Adrenal gland (tissue), 12 donors: ENCODE data around the gene CALCOCO2. TPM values are rescaled to one million over a fixed set of nuclear protein-coding genes. Genes with fewer than 3 reads are reported as not detected.

Experiments used
- DNase-seq, 7 donors: peaks; one replicate each; pipeline ENCODE4 v3.0.0-alpha.2; 2019 to 2020
- H3K27ac ChIP-seq, 5 donors: fragments of 200-600 bp; sonication (generic) in 4 of 5; 1 replicate in 3 of 5; 2 replicates in 2 of 5; pipeline versions ENCODE4 v1.5.1 to v1.8.0; 2016 to 2020; ENCODE audit warnings: mild to moderate bottlenecking in 1 of 5
- H3K27me3 ChIP-seq: fragments of 200-600 bp; 2 replicates; pipeline ENCODE4 v1.8.0; 2021
- H3K36me3 ChIP-seq, 2 donors: fragments of 200-600 bp; replicated peaks in 1 of 2; 1 replicate in 1 of 2; 2 replicates in 1 of 2; pipeline versions ENCODE4 v1.5.1 to v1.8.0; 2018 to 2022
- H3K4me1 ChIP-seq, 2 donors: fragments of 200-600 bp; replicated peaks in 1 of 2; 1 replicate in 1 of 2; 2 replicates in 1 of 2; pipeline versions ENCODE4 v1.5.1 to v1.8.0; 2018 to 2021
- H3K4me3 ChIP-seq, 4 donors: fragments of 200-600 bp; sonication (generic) in 3 of 4; one replicate each; pipeline ENCODE4 v1.5.1; 2016 to 2018
- H3K9me3 ChIP-seq, 3 donors: fragments of 200-600 bp; sonication (generic) in 1 of 3; replicated peaks in 1 of 3; 1 replicate in 2 of 3; 2 replicates in 1 of 3; pipeline versions ENCODE4 v1.5.1 to v1.8.0; 2016 to 2021
- POLR2A ChIP-seq, 2 donors: fragments of 450-650 bp; IDR thresholded peaks; one replicate each; pipeline ENCODE4 v1.6.1; 2017; ENCODE audit warnings: antibody characterized with exemption in 2 of 2, mild to moderate bottlenecking in 2 of 2, moderate library complexity in 1 of 2
- WGBS, 4 donors: extraction: QIAGEN DNeasy Blood & Tissue Kit in 2 of 4; methylation state at CpG; one replicate each; pipeline versions ENCODE4 v1.1.5 to v1.1.7; 2013 to 2017; 5-methylcytosine and 5-hydroxymethylcytosine counted together
- intact Hi-C, 2 donors: fragments of 100-400 bp; cut with DNase I; formaldehyde crosslinking; loops; one replicate each; pipeline versions ENCODE4 v1.14.1 to v1.15.0; 2022 to 2023
- polyA plus RNA-seq, 3 donors: library from polyadenylated mRNA; stranded (reverse); fragments of 200-250 nt in 2 of 3; fragments of 350-450 nt in 1 of 3; fragmentation: Illumina TruSeq in 1 of 3; extraction: RNeasy Lipid Tissue Mini Kit (QIAGEN cat#74804) in 1 of 3; gene quantifications; one replicate each; pipeline ENCODE4 v1.2.3, GENCODE V29; 2013 to 2014
- total RNA-seq, 9 donors: library from RNA; depleted of rRNA in 4 of 9; stranded (reverse); fragments of >200 nt in 4 of 9; fragments of 120-200 nt in 1 of 9; fragmentation: NEBNext Ultra II Directional in 1 of 9; extraction: Animal tissue kit (Norgen Biotek cat#: 25700) in 1 of 9; gene quantifications; one replicate each; pipeline versions ENCODE4 v1.1.0 to v1.2.4, GENCODE V29; 2013 to 2023
- TF ChIP-seq, protein P1 (sequence below), 6 experiments: fragments of 450-650 bp in 4 of 6; fragments of 200-600 bp in 2 of 6; sonication (generic) in 1 of 6; IDR thresholded peaks; 1 replicate in 5 of 6; 2 replicates in 1 of 6; pipeline versions ENCODE4 v1.5.1 to v1.8.0; 2016 to 2021; ENCODE audit warnings: antibody characterized with exemption in 6 of 6, mild to moderate bottlenecking in 2 of 6, moderate library complexity in 1 of 6
- donor health status: healthy with polysubstance abuse.
- donor health status: Bipolar disorder and iron deficiency.
- donor health status: DM: yes; HTN: yes; CAD: no.
- donor health status: DM: no; HTN: no; CAD: no.
- donor health status: DM: no; HTN: no; CAD: no.
- donor health status: DM: yes; HTN: yes; CAD: no.

Gene CALCOCO2
- total and polyA plus RNA-seq, 12 donors, result 37.7 to 199 (median 124) TPM

DNA sequence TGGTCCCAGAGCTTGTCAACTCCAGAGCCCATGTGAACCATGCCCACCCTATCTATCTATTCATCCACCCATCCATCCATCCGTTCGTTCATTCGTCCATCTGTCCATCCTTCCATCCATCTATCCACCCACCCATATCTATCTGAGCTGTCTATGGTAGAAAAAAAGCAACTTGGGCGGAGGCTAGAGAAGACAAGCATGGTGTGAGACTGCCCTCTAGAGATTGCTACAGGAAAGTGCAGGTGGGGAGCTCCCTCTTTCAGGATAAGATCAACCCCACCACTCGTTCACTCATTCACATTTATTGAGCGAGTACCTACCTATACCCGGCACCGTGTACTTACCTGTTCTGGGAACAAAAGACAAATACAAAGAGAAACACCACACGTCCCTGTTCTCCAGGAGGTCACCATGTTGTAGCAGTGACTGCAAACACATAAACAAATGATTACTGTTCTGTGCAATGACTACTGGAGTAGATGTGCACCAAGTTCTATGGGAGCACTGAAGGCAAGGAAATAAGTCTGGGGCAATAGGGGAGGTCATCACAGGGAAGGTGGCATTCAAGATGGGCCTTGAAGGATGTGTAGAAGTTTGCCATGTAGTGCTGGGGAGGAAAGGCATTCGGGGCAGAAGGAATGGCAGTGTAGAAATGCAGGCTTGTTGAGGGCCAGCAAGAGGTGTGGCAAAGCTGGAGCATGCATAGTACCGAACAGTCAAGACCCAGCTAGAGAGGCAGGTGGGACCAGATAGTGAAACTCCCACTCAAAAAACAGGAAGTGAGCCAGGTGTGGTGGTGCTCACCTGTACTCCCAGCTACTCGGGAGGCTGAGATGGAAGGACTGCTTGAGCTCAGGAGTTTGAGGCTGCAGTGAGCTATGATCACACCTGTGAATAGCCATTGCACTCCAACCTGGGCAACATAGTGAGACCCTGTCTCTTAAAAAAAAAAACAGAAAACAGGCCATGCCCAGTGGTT lies 48.4 kb downstream of the CALCOCO2 start:
- Histone ChIP-seq H3K9me3 (no peaks in the 10 kb centered on the region), H3K4me3 (no peak overlapping the region), H3K4me1 (no peaks in the 10 kb centered on the region), H3K27ac (no peak overlapping the region), H3K27me3 (no peaks in the 10 kb centered on the region), H3K36me3 (no peaks in the 10 kb centered on the region)
- 18 to 27% (median 19%) methylated on average over 8 to 12 of the region's 12 CpGs for WGBS, 4 donors
- intact Hi-C loops, result loop anchor here (2.0 to 5.0 kb wide), 4 partner anchors 62 to 202 kb away; partner anchors contain the start of genes HOXB13 (in 1 of the 2) and TTLL6 (in 1 of the 2)
- peak; percentile 44 to 80 (median 57) for DNase-seq
- TF ChIP-seq, protein P1, sequence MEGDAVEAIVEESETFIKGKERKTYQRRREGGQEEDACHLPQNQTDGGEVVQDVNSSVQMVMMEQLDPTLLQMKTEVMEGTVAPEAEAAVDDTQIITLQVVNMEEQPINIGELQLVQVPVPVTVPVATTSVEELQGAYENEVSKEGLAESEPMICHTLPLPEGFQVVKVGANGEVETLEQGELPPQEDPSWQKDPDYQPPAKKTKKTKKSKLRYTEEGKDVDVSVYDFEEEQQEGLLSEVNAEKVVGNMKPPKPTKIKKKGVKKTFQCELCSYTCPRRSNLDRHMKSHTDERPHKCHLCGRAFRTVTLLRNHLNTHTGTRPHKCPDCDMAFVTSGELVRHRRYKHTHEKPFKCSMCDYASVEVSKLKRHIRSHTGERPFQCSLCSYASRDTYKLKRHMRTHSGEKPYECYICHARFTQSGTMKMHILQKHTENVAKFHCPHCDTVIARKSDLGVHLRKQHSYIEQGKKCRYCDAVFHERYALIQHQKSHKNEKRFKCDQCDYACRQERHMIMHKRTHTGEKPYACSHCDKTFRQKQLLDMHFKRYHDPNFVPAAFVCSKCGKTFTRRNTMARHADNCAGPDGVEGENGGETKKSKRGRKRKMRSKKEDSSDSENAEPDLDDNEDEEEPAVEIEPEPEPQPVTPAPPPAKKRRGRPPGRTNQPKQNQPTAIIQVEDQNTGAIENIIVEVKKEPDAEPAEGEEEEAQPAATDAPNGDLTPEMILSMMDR (IDR thresholded peaks at IDR 0.05), result peak; percentile 88 to 97 (median 92)
- TF ChIP-seq POLR2A (IDR thresholded peaks at IDR 0.05), result no peak

DNA sequence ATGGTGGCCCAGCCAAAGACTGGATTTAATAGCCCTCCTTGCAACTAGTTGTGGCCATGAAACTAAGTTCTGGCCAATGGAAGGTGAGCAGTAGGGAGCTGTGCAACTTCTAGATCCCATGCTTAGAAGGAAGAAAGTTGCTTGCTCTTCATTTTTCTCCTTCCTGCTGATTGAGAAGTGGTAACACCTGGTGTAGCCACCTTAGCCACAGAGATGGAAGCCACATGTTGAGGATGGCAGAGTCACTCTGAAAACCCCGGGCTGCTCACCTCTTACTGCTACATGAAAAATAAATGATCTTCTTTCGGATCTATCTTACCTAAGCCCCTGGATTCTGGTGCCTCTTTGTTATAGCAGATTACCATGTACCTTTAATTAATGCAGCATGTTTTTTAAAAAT lies 51.4 kb downstream of the CALCOCO2 start:
- Histone ChIP-seq H3K4me1 (no peaks in the 10 kb centered on the region), H3K27me3 (no peaks in the 10 kb centered on the region), H3K36me3 (no peaks in the 10 kb centered on the region), H3K9me3 (no peaks in the 10 kb centered on the region), H3K27ac (no peak overlapping the region), H3K4me3 (no peak overlapping the region)
- 82 to 89% (median 87%) methylated on average over 2 of the region's 2 CpGs for WGBS, 4 donors
- DNase-seq, result no peak
- intact Hi-C loops, result loop anchor here in 1 of 2 donors (5.0 to 10.0 kb wide), 2 partner anchors 75 to 153 kb away; no protein-coding TSS in a partner anchor
- TF ChIP-seq POLR2A (IDR thresholded peaks at IDR 0.05), result no peak
- TF ChIP-seq, protein P1 (IDR thresholded peaks at IDR 0.05), result no peak

DNA sequence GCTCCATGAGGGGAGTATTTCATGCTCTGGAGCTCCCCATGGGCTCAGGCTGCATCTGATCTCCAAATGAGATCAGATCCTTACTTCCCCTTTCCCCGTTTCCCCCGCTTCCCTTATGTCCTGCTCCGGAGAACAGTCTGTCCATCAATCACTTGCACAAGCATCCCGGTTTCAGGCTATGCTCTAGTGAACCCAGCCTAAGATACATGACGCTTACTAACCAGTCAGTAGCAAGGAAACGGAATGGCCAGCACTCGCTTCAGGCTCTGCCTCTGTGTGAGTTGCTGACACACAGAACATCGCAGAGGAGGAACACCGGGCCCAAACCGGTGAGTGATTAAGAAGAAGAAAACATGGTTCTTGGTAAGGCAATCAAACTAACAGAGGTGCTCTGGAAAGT lies 52.3 kb downstream of the CALCOCO2 start:
- TF ChIP-seq, protein P1 (IDR thresholded peaks at IDR 0.05), result no peak
- no peak for TF ChIP-seq POLR2A (IDR thresholded peaks at IDR 0.05)
- Histone ChIP-seq H3K27ac (no peak overlapping the region), H3K4me1 (no peaks in the 10 kb centered on the region), H3K9me3 (no peaks in the 10 kb centered on the region), H3K36me3 (no peaks in the 10 kb centered on the region), H3K27me3 (no peaks in the 10 kb centered on the region), H3K4me3 (no peak overlapping the region)
- 40 to 58% (median 52%) methylated on average over 10 of the region's 10 CpGs for WGBS, 4 donors
- intact Hi-C loops, result loop anchor here in 1 of 2 donors (5.0 to 10.0 kb wide), 2 partner anchors 76 to 152 kb away; no protein-coding TSS in a partner anchor
- DNase-seq, result no peak

DNA sequence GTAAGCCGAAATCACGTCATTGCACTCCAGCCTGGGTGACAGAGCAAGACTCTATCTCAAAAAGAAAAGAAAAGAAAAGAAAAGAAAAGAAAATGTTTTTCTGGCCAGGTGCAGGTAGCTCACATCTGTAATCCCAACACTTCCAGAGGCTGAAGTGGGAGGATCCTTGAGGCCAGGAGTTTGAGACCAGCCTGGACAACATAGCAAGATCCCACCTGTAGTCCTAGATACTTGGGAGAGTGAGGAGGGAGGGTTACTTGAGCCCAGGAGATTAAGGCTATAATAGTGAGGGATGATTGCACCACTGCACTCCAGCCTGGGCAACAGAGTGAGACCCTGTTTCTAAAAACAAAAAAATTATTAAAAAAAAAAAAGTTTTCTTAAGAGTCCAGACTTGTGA lies 59.3 kb downstream of the CALCOCO2 start:
- Histone ChIP-seq H3K4me1 (peaks cover 10 to 21% of the 10 kb centered on the region in 2 donors), H3K4me3 (no peak overlapping the region), H3K36me3 (peaks cover 0 to 4% of the 10 kb centered on the region in 2 donors), H3K27me3 (no peaks in the 10 kb centered on the region), H3K9me3 (no peaks in the 10 kb centered on the region), H3K27ac (no peak overlapping the region)
- TF ChIP-seq, protein P1 (IDR thresholded peaks at IDR 0.05), result no peak
- no peak for TF ChIP-seq POLR2A (IDR thresholded peaks at IDR 0.05)
- intact Hi-C loops, result no loop called here
- 86 to 100% (median 90%) methylated on average over 2 of the region's 2 CpGs for WGBS, 4 donors
- DNase-seq, result no peak
